Left ventricle myocardium superior (tissue), 1 donor: ENCODE data around the gene OSBPL2. TPM values are rescaled to one million over a fixed set of nuclear protein-coding genes. Genes with fewer than 3 reads are reported as not detected.

Experiments used
- ATAC-seq: fragments of 200-7000 bp; cut with Tn5 transposase; one replicate; pipeline ENCODE4 v1.9.1; 2020; ENCODE audit warnings: mild to moderate bottlenecking, moderate library complexity
- DNase-seq: peaks from one replicate; pipeline ENCODE4 v3.0.0-alpha.2; 2020
- intact Hi-C: fragments of 100-400 bp; cut with micrococcal nuclease; formaldehyde crosslinking; loops from one replicate; pipeline ENCODE4 v1.11.0; 2022
- total RNA-seq: library from RNA; stranded (reverse); fragmentation: NEBNext Ultra II Directional; extraction: Animal tissue kit (Norgen Biotek cat#: 25700); gene quantifications from one replicate; pipeline ENCODE4 v1.2.1, GENCODE V29; 2021
- donor health status: DM: no; HTN: yes; CAD: no; lungs with severe emphysema.

OSBPL2 gene
- total RNA-seq, 1 donor from 2014 or later = 60.0 TPM

GRCh38 chr20:62244644-62245108, 6.4 kb downstream of the OSBPL2 start:
- intact Hi-C loops = no loop called here
- ATAC-seq (peak; percentile 29), DNase-seq (peak; percentile 38)

GRCh38 chr20:62245911-62246280, 7.6 kb downstream of the OSBPL2 start:
- DNase-seq = peak; percentile 32

GRCh38 chr20:62246431-62246830, 8.1 kb downstream of the OSBPL2 start:
- peak; percentile 9 for ATAC-seq

More at GRCh38 chr20:62245911-62246280, 7.6 kb downstream of the OSBPL2 start:
- no peak for ATAC-seq
- intact Hi-C loops = no loop called here

GRCh38 chr20:62246872-62247652, 8.7 kb downstream of the OSBPL2 start:
- ATAC-seq (peak; percentile 90), DNase-seq (peak; percentile 78)
- intact Hi-C loops = no loop called here

More at GRCh38 chr20:62246431-62246830, 8.1 kb downstream of the OSBPL2 start:
- intact Hi-C loops = no loop called here
- no peak for DNase-seq

- ATAC-seq (no peak), DNase-seq (no peak)
- intact Hi-C loops = no loop called here
Measured at GRCh38 chr20:62248890-62249560, 10.7 kb downstream of the OSBPL2 start.

GRCh38 chr20:62252342-62252966, 14.1 kb downstream of the OSBPL2 start:
- no peak for DNase-seq
- ATAC-seq = no peak
- intact Hi-C loops = no loop called here

GRCh38 chr20:62253398-62253797, 15.1 kb downstream of the OSBPL2 start:
- intact Hi-C loops = no loop called here

GRCh38 chr20:62254021-62254724, 15.9 kb downstream of the OSBPL2 start:
- intact Hi-C loops = no loop called here
- no peak for ATAC-seq

More at GRCh38 chr20:62253398-62253797, 15.1 kb downstream of the OSBPL2 start:
- DNase-seq = no peak
- no peak for ATAC-seq

GRCh38 chr20:62255976-62256375, 17.7 kb downstream of the OSBPL2 start:
- no peak for ATAC-seq
- intact Hi-C loops = no loop called here
- no peak for DNase-seq

More at GRCh38 chr20:62254021-62254724, 15.9 kb downstream of the OSBPL2 start:
- no peak for DNase-seq

GRCh38 chr20:62258499-62259293, 20.4 kb downstream of the OSBPL2 start:
- DNase-seq (peak; percentile 63), ATAC-seq (peak; percentile 81)
- intact Hi-C loops = no loop called here

- ATAC-seq (no peak), DNase-seq (no peak)
- intact Hi-C loops = no loop called here
Measured at GRCh38 chr20:62259294-62259565, 20.9 kb downstream of the OSBPL2 start.

- DNase-seq (no peak), ATAC-seq (no peak)
- intact Hi-C loops = no loop called here
Measured at GRCh38 chr20:62262064-62262463, 23.7 kb downstream of the OSBPL2 start.

GRCh38 chr20:62263396-62263795, 25.1 kb downstream of the OSBPL2 start:
- ATAC-seq (no peak), DNase-seq (no peak)
- intact Hi-C loops = no loop called here

GRCh38 chr20:62265365-62265764, 27.0 kb downstream of the OSBPL2 start:
- intact Hi-C loops = no loop called here
- ATAC-seq (no peak), DNase-seq (no peak)

GRCh38 chr20:62266340-62266739, 28.0 kb downstream of the OSBPL2 start:
- DNase-seq (no peak), ATAC-seq (no peak)
- intact Hi-C loops = no loop called here

GRCh38 chr20:62266851-62267250, 28.5 kb downstream of the OSBPL2 start:
- no peak for DNase-seq
- intact Hi-C loops = no loop called here
- peak; percentile 5 for ATAC-seq

- intact Hi-C loops = no loop called here
- ATAC-seq (peak; percentile 95), DNase-seq (peak; percentile 62)
Measured at GRCh38 chr20:62267543-62267942, 29.2 kb downstream of the OSBPL2 start.

- DNase-seq (no peak), ATAC-seq (no peak)
- intact Hi-C loops = no loop called here
Measured at GRCh38 chr20:62268228-62268900, 30.0 kb downstream of the OSBPL2 start.
